ENCODE results near the gene RNASE13.

Gene RNASE13

DNA sequence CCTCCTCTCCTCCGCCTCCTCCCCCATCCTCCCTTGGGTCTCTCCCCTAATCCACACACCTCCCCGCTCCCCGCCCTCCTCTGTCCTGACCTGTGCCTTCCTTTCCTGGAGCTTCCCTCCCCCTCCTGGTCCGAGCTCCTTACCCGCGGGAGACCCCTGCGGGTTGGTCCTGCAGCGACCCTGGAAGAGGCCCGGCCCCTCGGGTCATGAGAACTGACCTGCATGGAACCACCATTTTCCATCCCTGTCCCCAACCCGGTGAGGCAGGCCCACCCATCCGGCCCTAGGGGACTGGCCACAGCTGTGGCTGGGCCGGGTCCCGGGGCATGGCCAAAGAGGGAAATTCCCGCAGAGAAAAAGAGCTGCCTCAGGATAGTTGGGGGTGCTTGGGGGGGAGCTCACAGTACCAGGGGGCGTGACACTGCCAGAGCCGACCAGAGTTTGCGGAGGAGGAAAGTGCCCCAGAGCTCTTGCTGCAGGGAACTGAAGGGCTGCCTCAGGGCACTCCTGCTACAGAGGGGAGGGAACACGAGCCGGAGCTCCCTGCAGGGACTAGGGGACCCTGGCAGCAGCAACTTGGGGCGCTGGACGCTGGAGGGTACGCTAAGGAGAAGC lies 36.1 kb upstream of the RNASE13 start (continued):
- TF ChIP-seq, protein P1, sequence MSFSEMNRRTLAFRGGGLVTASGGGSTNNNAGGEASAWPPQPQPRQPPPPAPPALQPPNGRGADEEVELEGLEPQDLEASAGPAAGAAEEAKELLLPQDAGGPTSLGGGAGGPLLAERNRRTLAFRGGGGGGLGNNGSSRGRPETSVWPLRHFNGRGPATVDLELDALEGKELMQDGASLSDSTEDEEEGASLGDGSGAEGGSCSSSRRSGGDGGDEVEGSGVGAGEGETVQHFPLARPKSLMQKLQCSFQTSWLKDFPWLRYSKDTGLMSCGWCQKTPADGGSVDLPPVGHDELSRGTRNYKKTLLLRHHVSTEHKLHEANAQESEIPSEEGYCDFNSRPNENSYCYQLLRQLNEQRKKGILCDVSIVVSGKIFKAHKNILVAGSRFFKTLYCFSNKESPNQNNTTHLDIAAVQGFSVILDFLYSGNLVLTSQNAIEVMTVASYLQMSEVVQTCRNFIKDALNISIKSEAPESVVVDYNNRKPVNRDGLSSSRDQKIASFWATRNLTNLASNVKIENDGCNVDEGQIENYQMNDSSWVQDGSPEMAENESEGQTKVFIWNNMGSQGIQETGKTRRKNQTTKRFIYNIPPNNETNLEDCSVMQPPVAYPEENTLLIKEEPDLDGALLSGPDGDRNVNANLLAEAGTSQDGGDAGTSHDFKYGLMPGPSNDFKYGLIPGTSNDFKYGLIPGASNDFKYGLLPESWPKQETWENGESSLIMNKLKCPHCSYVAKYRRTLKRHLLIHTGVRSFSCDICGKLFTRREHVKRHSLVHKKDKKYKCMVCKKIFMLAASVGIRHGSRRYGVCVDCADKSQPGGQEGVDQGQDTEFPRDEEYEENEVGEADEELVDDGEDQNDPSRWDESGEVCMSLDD (tag by site-specific recombination; IDR thresholded peaks at IDR 0.05), result no peak; the same call in 1 of the 2 replicates
- no peak for TF ChIP-seq BCL11A (tag by site-specific recombination; IDR thresholded peaks at IDR 0.05; ENCODE audit: low read depth)
- no peak for TF ChIP-seq ZNF791 (tag by site-specific recombination; IDR thresholded peaks at IDR 0.05)
- TF ChIP-seq ZNF157 (tag by site-specific recombination; IDR thresholded peaks at IDR 0.05), result no peak
- TF ChIP-seq ZBTB17 (tag by site-specific recombination; IDR thresholded peaks at IDR 0.05), result no peak
- TF ChIP-seq, protein P2, sequence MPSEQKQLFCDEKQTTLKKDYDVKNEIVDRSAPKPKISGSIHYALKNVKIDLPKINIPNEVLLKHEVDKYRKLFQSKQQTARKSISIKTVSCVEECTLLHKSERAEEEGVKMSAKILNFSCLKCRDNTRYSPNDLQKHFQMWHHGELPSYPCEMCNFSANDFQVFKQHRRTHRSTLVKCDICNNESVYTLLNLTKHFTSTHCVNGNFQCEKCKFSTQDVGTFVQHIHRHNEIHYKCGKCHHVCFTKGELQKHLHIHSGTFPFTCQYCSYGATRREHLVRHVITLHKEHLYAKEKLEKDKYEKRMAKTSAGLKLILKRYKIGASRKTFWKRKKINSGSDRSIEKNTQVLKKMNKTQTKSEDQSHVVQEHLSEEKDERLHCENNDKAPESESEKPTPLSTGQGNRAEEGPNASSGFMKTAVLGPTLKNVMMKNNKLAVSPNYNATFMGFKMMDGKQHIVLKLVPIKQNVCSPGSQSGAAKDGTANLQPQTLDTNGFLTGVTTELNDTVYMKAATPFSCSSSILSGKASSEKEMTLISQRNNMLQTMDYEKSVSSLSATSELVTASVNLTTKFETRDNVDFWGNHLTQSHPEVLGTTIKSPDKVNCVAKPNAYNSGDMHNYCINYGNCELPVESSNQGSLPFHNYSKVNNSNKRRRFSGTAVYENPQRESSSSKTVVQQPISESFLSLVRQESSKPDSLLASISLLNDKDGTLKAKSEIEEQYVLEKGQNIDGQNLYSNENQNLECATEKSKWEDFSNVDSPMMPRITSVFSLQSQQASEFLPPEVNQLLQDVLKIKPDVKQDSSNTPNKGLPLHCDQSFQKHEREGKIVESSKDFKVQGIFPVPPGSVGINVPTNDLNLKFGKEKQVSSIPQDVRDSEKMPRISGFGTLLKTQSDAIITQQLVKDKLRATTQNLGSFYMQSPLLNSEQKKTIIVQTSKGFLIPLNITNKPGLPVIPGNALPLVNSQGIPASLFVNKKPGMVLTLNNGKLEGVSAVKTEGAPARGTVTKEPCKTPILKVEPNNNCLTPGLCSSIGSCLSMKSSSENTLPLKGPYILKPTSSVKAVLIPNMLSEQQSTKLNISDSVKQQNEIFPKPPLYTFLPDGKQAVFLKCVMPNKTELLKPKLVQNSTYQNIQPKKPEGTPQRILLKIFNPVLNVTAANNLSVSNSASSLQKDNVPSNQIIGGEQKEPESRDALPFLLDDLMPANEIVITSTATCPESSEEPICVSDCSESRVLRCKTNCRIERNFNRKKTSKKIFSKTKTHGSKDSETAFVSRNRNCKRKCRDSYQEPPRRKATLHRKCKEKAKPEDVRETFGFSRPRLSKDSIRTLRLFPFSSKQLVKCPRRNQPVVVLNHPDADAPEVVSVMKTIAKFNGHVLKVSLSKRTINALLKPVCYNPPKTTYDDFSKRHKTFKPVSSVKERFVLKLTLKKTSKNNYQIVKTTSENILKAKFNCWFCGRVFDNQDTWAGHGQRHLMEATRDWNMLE (tag by site-specific recombination; conservative IDR thresholded peaks at IDR 0.05; ENCODE audit: low read depth), result no peak
- TF ChIP-seq PRDM1 (tag by site-specific recombination; IDR thresholded peaks at IDR 0.05), result no peak
- TF ChIP-seq KLF17 (tag by site-specific recombination; IDR thresholded peaks at IDR 0.05), result peak; percentile 76
- no peak for TF ChIP-seq ZBTB21 (tag by site-specific recombination; IDR thresholded peaks at IDR 0.05)
- TF ChIP-seq, protein P3, sequence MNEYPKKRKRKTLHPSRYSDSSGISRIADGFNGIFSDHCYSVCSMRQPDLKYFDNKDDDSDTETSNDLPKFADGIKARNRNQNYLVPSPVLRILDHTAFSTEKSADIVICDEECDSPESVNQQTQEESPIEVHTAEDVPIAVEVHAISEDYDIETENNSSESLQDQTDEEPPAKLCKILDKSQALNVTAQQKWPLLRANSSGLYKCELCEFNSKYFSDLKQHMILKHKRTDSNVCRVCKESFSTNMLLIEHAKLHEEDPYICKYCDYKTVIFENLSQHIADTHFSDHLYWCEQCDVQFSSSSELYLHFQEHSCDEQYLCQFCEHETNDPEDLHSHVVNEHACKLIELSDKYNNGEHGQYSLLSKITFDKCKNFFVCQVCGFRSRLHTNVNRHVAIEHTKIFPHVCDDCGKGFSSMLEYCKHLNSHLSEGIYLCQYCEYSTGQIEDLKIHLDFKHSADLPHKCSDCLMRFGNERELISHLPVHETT (tag by site-specific recombination; IDR thresholded peaks at IDR 0.05), result no peak
- TF ChIP-seq, protein P4, sequence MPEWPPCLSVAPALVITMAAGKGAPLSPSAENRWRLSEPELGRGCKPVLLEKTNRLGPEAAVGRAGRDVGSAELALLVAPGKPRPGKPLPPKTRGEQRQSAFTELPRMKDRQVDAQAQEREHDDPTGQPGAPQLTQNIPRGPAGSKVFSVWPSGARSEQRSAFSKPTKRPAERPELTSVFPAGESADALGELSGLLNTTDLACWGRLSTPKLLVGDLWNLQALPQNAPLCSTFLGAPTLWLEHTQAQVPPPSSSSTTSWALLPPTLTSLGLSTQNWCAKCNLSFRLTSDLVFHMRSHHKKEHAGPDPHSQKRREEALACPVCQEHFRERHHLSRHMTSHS (tag by site-specific recombination; IDR thresholded peaks at IDR 0.05), result no peak
- no peak for TF ChIP-seq ZNF548 (tag by site-specific recombination; IDR thresholded peaks at IDR 0.05)
- TF ChIP-seq ZBTB48 (tag by site-specific recombination; IDR thresholded peaks at IDR 0.05), result peak; percentile 52
- TF ChIP-seq SALL2 (tag by site-specific recombination; IDR thresholded peaks at IDR 0.05; ENCODE audit: borderline replicate concordance), result no peak
- no peak for TF ChIP-seq ZNF677 (tag by site-specific recombination; IDR thresholded peaks at IDR 0.05)
- no peak for TF ChIP-seq ZNF155 (tag by site-specific recombination; IDR thresholded peaks at IDR 0.05)
- TF ChIP-seq, protein P5, sequence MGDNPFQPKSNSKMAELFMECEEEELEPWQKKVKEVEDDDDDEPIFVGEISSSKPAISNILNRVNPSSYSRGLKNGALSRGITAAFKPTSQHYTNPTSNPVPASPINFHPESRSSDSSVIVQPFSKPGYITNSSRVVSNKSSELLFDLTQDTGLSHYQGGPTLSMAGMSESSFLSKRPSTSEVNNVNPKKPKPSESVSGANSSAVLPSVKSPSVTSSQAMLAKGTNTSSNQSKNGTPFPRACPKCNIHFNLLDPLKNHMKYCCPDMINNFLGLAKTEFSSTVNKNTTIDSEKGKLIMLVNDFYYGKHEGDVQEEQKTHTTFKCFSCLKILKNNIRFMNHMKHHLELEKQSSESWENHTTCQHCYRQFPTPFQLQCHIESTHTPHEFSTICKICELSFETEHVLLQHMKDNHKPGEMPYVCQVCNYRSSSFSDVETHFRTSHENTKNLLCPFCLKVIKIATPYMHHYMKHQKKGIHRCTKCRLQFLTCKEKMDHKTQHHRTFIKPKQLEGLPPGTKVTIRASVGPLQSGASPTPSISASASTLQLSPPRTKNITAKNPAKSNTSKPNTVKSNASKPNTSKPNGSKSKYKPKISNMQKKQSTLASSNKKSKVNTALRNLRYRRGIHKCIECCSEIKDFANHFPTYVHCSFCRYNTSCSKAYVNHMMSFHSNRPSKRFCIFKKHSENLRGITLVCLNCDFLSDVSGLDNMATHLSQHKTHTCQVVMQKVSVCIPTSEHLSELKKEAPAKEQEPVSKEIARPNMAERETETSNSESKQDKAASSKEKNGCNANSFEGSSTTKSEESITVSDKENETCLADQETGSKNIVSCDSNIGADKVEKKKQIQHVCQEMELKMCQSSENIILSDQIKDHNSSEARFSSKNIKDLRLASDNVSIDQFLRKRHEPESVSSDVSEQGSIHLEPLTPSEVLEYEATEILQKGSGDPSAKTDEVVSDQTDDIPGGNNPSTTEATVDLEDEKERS (tag by site-specific recombination; IDR thresholded peaks at IDR 0.05), result no peak
- TF ChIP-seq ZNF610 (tag by site-specific recombination; IDR thresholded peaks at IDR 0.05; ENCODE audit: borderline replicate concordance), result no peak
- TF ChIP-seq, protein P6, sequence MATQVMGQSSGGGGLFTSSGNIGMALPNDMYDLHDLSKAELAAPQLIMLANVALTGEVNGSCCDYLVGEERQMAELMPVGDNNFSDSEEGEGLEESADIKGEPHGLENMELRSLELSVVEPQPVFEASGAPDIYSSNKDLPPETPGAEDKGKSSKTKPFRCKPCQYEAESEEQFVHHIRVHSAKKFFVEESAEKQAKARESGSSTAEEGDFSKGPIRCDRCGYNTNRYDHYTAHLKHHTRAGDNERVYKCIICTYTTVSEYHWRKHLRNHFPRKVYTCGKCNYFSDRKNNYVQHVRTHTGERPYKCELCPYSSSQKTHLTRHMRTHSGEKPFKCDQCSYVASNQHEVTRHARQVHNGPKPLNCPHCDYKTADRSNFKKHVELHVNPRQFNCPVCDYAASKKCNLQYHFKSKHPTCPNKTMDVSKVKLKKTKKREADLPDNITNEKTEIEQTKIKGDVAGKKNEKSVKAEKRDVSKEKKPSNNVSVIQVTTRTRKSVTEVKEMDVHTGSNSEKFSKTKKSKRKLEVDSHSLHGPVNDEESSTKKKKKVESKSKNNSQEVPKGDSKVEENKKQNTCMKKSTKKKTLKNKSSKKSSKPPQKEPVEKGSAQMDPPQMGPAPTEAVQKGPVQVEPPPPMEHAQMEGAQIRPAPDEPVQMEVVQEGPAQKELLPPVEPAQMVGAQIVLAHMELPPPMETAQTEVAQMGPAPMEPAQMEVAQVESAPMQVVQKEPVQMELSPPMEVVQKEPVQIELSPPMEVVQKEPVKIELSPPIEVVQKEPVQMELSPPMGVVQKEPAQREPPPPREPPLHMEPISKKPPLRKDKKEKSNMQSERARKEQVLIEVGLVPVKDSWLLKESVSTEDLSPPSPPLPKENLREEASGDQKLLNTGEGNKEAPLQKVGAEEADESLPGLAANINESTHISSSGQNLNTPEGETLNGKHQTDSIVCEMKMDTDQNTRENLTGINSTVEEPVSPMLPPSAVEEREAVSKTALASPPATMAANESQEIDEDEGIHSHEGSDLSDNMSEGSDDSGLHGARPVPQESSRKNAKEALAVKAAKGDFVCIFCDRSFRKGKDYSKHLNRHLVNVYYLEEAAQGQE (tag by site-specific recombination; IDR thresholded peaks at IDR 0.05), result no peak; the same call in 1 of the 2 replicates

Measured in HEK293 (cell line).